Chondrocyte (in vitro differentiated cells): ENCODE data around the gene CPPED1. TPM values are rescaled to one million over a fixed set of nuclear protein-coding genes. Genes with fewer than 3 reads are reported as not detected.
"Not testable (repeated sequence)": the region's sequence is repeated elsewhere in the genome, so short reads cannot be mapped to it uniquely, and the experiment has no call there.

Source experiments
- DNase-seq: peaks from one replicate; pipeline ENCODE4 v3.0.0; 2021; ENCODE audit warnings: mixed read lengths, low spot score
- H3K27ac Mint-ChIP-seq: one replicate; pipeline ENCODE4 v1.8.0; 2021; ENCODE audit warnings: mild to moderate bottlenecking, moderate library complexity, mixed read lengths; ENCODE audit not compliant: unreplicated experiment
- H3K27me3 Mint-ChIP-seq: 2 replicates; pipeline ENCODE4 v1.8.0; 2021; ENCODE audit warnings: low read depth, mixed read lengths
- H3K36me3 Mint-ChIP-seq: 2 replicates; pipeline ENCODE4 v1.8.0; 2021; ENCODE audit warnings: low read depth, mixed read lengths
- H3K4me1 Mint-ChIP-seq: 2 replicates; pipeline ENCODE4 v1.8.0; 2021; ENCODE audit warnings: low read depth, mild to moderate bottlenecking, mixed read lengths
- H3K4me3 Mint-ChIP-seq: one replicate; pipeline ENCODE4 v1.8.0; 2021; ENCODE audit warnings: mild to moderate bottlenecking, moderate library complexity, mixed read lengths; ENCODE audit not compliant: unreplicated experiment
- H3K9me3 Mint-ChIP-seq: 2 replicates; pipeline ENCODE4 v1.8.0; 2021; ENCODE audit warnings: low read depth, mixed read lengths
- total RNA-seq: library from RNA; stranded (reverse); gene quantifications from 3 replicates; pipeline ENCODE4 v1.2.1, GENCODE V29; 2021
- TF ChIP-seq, protein P1 (sequence below): fragments of 200-600 bp; sonication (generic); IDR thresholded peaks from 2 replicates; pipeline ENCODE4 v1.5.0; 2021; ENCODE audit warnings: antibody characterized with exemption, mild to moderate bottlenecking, moderate library complexity

Gene CPPED1
- total RNA-seq, 1 donor from 2014 or later, result 18.1 TPM

DNA sequence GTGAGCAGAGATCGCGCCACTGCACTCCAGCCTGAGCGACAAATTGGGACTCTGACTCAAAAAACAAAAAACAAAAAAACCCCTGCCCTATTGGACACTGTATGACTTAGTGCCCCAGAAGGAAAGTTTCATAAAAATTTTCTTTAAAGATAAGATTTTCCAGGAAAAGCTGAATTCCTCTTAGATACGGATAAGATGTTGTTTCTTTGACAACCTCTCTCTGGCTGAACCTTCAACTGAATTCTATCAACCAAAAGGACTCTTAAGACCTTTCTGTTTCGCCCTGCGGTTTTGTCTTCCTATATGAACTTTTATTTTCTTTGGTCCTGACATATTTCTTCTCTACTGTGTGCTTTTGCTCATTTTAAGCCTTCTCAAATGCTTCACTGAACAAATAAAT, 35.8 kb downstream of the CPPED1 start:
- no peaks in the 10 kb centered on the region for H3K9me3 Mint-ChIP-seq
- H3K27me3 Mint-ChIP-seq, result no peaks in the 10 kb centered on the region
- no peak overlapping the region for H3K4me3 Mint-ChIP-seq
- no peak for DNase-seq
- no peak overlapping the region for H3K27ac Mint-ChIP-seq
- no peaks in the 10 kb centered on the region for H3K4me1 Mint-ChIP-seq
- peaks cover 2% of the 10 kb centered on the region for H3K36me3 Mint-ChIP-seq
- TF ChIP-seq, protein P1, sequence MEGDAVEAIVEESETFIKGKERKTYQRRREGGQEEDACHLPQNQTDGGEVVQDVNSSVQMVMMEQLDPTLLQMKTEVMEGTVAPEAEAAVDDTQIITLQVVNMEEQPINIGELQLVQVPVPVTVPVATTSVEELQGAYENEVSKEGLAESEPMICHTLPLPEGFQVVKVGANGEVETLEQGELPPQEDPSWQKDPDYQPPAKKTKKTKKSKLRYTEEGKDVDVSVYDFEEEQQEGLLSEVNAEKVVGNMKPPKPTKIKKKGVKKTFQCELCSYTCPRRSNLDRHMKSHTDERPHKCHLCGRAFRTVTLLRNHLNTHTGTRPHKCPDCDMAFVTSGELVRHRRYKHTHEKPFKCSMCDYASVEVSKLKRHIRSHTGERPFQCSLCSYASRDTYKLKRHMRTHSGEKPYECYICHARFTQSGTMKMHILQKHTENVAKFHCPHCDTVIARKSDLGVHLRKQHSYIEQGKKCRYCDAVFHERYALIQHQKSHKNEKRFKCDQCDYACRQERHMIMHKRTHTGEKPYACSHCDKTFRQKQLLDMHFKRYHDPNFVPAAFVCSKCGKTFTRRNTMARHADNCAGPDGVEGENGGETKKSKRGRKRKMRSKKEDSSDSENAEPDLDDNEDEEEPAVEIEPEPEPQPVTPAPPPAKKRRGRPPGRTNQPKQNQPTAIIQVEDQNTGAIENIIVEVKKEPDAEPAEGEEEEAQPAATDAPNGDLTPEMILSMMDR, result no peak

GRCh38 chr16:12766853-12767252, 36.8 kb downstream of the CPPED1 start:
- Mint-ChIP-seq H3K4me3 (no peak overlapping the region), H3K9me3 (no peaks in the 10 kb centered on the region), H3K4me1 (no peaks in the 10 kb centered on the region), H3K27ac (no peak overlapping the region), H3K27me3 (no peaks in the 10 kb centered on the region), H3K36me3 (peaks cover 2% of the 10 kb centered on the region)
- TF ChIP-seq, protein P1, result no peak
- no peak for DNase-seq

GRCh38 chr16:12766208-12766607, 37.5 kb downstream of the CPPED1 start:
- not testable (repeated sequence) for H3K36me3 Mint-ChIP-seq, H3K27ac Mint-ChIP-seq, H3K9me3 Mint-ChIP-seq, H3K27me3 Mint-ChIP-seq, H3K4me3 Mint-ChIP-seq, DNase-seq, H3K4me1 Mint-ChIP-seq

- Mint-ChIP-seq H3K36me3 (peaks cover 1% of the 10 kb centered on the region), H3K9me3 (no peaks in the 10 kb centered on the region), H3K27ac (no peak overlapping the region), H3K4me1 (no peaks in the 10 kb centered on the region), H3K27me3 (no peaks in the 10 kb centered on the region), H3K4me3 (no peak overlapping the region)
- no peak for DNase-seq
- TF ChIP-seq, protein P1, result no peak
Measured at GRCh38 chr16:12764813-12765488, 38.7 kb downstream of the CPPED1 start.

GRCh38 chr16:12763517-12763916, 40.2 kb downstream of the CPPED1 start:
- Mint-ChIP-seq H3K36me3 (peaks cover 1% of the 10 kb centered on the region), H3K27me3 (no peaks in the 10 kb centered on the region), H3K27ac (no peak overlapping the region), H3K4me3 (no peak overlapping the region), H3K4me1 (peaks cover 2% of the 10 kb centered on the region), H3K9me3 (no peaks in the 10 kb centered on the region)
- TF ChIP-seq, protein P1, result no peak
- no peak for DNase-seq
